GM12878 (cell line): Measurements from ENCODE around the gene SNRK. TPM values are rescaled to one million over a fixed set of nuclear protein-coding genes. Genes with fewer than 3 reads are reported as not detected.

Experiments used
- ATAC-seq: fragments of 200-7000 bp; cut with Tn5 transposase; 3 replicates; pipeline ENCODE4 v1.9.1; 2020; ENCODE audit warnings: mild to moderate bottlenecking, moderate library complexity
- BruUV-seq: library from RNA; stranded (reverse); fragments of 400-500 nt; replicated peaks from 2 replicates; lab custom pipeline; 2021; lab: Mats Ljungman, UMichigan
- CTCF ChIA-PET: fragments of 300-600 bp; sonication (Branson Sonifier 250); formaldehyde crosslinking; extraction: SDS; loops from one replicate; lab custom pipeline; 2021; ENCODE audit warnings: inconsistent platforms; lab: Yijun Ruan, JAX
- POLR2A ChIA-PET: fragments of 350-600 bp; formaldehyde crosslinking; extraction: SDS; loops from one replicate; lab custom pipeline; 2021; ENCODE audit warnings: inconsistent platforms; lab: Charles Lee
- RAD21 ChIA-PET: fragments of 300-600 bp; sonication (Branson Sonifier 250); formaldehyde crosslinking; loops from one replicate; lab custom pipeline; 2023; ENCODE audit warnings: antibody characterized with exemption; ENCODE audit not compliant: unreplicated experiment; lab: Charles Lee
- SMC1A ChIA-PET: fragments of 300-600 bp; sonication (Branson Sonifier 250); formaldehyde crosslinking; loops from one replicate; lab custom pipeline; 2023; ENCODE audit not compliant: unreplicated experiment, uncharacterized antibody; lab: Charles Lee
- DNase-seq: peaks from one replicate; pipeline ENCODE4 v3.0.0-alpha.2; 2011; ENCODE audit warnings: low read depth, low spot score
- FAIRE-seq: peaks from 3 replicates; lab custom pipeline; 2011; peaks lifted over from hg19 to GRCh38; lab: Jason Lieb, UNC
- H2AFZ ChIP-seq: 2 replicates; pipeline ENCODE4 v1.6.0; 2011; ENCODE audit warnings: low read depth, low read length, control low read depth; ENCODE audit not compliant: control insufficient read depth
- H3K27ac ChIP-seq: 2 replicates; pipeline ENCODE4 v1.5.1; 2011; ENCODE audit warnings: control low read depth; ENCODE audit not compliant: control insufficient read depth, insufficient read depth
- H3K27me3 ChIP-seq, 2 experiments: replicated peaks in 1 of 2; 2 replicates each; pipeline versions ENCODE4 v1.6.0 to v1.6.1; 2011; ENCODE audit warnings: low read length in 1 of 2; ENCODE audit not compliant: control insufficient read depth in 2 of 2, insufficient read depth in 2 of 2
- H3K36me3 ChIP-seq, 2 experiments: 2 replicates each; pipeline ENCODE4 v1.5.1; 2011; ENCODE audit warnings: low read length in 1 of 2; ENCODE audit not compliant: control insufficient read depth in 2 of 2, insufficient read depth in 2 of 2
- H3K4me1 ChIP-seq: 2 replicates; pipeline ENCODE4 v1.6.1; 2011; ENCODE audit warnings: mild to moderate bottlenecking, low read length, moderate library complexity, mixed read lengths; ENCODE audit not compliant: control insufficient read depth, insufficient read depth
- H3K4me2 ChIP-seq: 2 replicates; pipeline ENCODE4 v1.6.0; 2011; ENCODE audit warnings: control low read depth; ENCODE audit not compliant: control insufficient read depth, insufficient read depth
- H3K4me3 ChIP-seq: fragments of 200-600 bp; sonication (generic); 2 replicates; pipeline ENCODE4 v1.5.1; 2016
- H3K79me2 ChIP-seq: 2 replicates; pipeline ENCODE4 v1.6.0; 2011; ENCODE audit warnings: low read length; ENCODE audit not compliant: control insufficient read depth, insufficient read depth
- H3K9ac ChIP-seq: 2 replicates; pipeline ENCODE4 v1.8.0; 2011; ENCODE audit warnings: low read length, control low read depth, mixed read lengths; ENCODE audit not compliant: control insufficient read depth, insufficient read depth
- H3K9me3 ChIP-seq: replicated peaks from 3 replicates; pipeline ENCODE4 v1.5.1; 2011; ENCODE audit warnings: mild to moderate bottlenecking, low read length; ENCODE audit not compliant: control insufficient read depth, insufficient read depth
- H4K20me1 ChIP-seq: 2 replicates; pipeline ENCODE4 v1.6.0; 2011; ENCODE audit not compliant: control insufficient read depth, insufficient read depth
- BMI1 ChIP-seq: fragments of 450-650 bp; IDR thresholded peaks from 2 replicates; pipeline ENCODE4 v1.6.1; 2016; ENCODE audit warnings: mild to moderate bottlenecking, moderate library complexity, borderline replicate concordance
- CBX3 ChIP-seq: fragments of 200-600 bp; sonication (generic); IDR thresholded peaks from 2 replicates; pipeline ENCODE4 v1.6.1; 2016; ENCODE audit warnings: low read depth, borderline replicate concordance
- CBX5 ChIP-seq: sonication (generic); IDR thresholded peaks from 2 replicates; pipeline ENCODE4 v1.6.1; 2016; ENCODE audit warnings: low read depth, moderate library complexity, mild to moderate bottlenecking, inconsistent platforms
- CHD4 ChIP-seq: fragments of 200-600 bp; sonication (generic); IDR thresholded peaks from 2 replicates; pipeline ENCODE4 v1.6.1; 2016; ENCODE audit warnings: mild to moderate bottlenecking
- IKZF1 ChIP-seq: fragments of 450-650 bp; conservative IDR thresholded peaks from 2 replicates; pipeline ENCODE4 v1.6.1; 2017; ENCODE audit warnings: antibody characterized with exemption, mild to moderate bottlenecking
- KAT2A ChIP-seq: conservative IDR thresholded peaks from 2 replicates; pipeline ENCODE4 v1.6.1; 2011; ENCODE audit warnings: low read depth, low read length; ENCODE audit not compliant: control insufficient read depth
- NFIC ChIP-seq: IDR thresholded peaks from 2 replicates; pipeline ENCODE4 v1.6.1; 2012; ENCODE audit warnings: low read depth, mild to moderate bottlenecking, inconsistent platforms, low read length, moderate library complexity
- NFXL1 ChIP-seq: fragments of 450-650 bp; IDR thresholded peaks from 2 replicates; pipeline ENCODE4 v1.6.1; 2017; ENCODE audit warnings: antibody characterized with exemption, mild to moderate bottlenecking, borderline replicate concordance
- POLR2AphosphoS2 ChIP-seq: IDR thresholded peaks from 2 replicates; pipeline ENCODE4 v1.6.1; 2011; ENCODE audit warnings: low read depth, mild to moderate bottlenecking, low read length, improper control_type of control experiment, moderate library complexity
- RAD51 ChIP-seq: fragments of 450-650 bp; IDR thresholded peaks from 2 replicates; pipeline ENCODE4 v1.6.1; 2016; ENCODE audit warnings: moderate library complexity, mild to moderate bottlenecking, inconsistent platforms
- TCF3 ChIP-seq: IDR thresholded peaks from 2 replicates; pipeline ENCODE4 v1.6.1; 2012; ENCODE audit warnings: low read depth, mild to moderate bottlenecking, low read length, borderline replicate concordance; ENCODE audit not compliant: insufficient read depth
- WGBS: methylation state at CpG from one replicate; pipeline ENCODE4 v1.1.6; 2016; ENCODE audit warnings: low lambda C conversion rate; ENCODE audit not compliant: insufficient replicate concordance, insufficient coverage; ENCODE audit errors: missing lambda C conversion rate; 5-methylcytosine and 5-hydroxymethylcytosine counted together
- in situ Hi-C: fragments of 300-500 bp; cut with MboI; formaldehyde crosslinking; loops from 9 replicates; pipeline ENCODE4 v1.14.3; 2018; ENCODE audit warnings: mixed read lengths
- intact Hi-C: fragments of 100-400 bp; cut with micrococcal nuclease; formaldehyde crosslinking; loops from one replicate; pipeline ENCODE4 v1.14.2; 2022; ENCODE audit not compliant: unreplicated experiment
- polyA plus RNA-seq, 11 experiments: library from polyadenylated mRNA; depleted of rRNA in 4 of 11; unstranded in 6 of 11; stranded (reverse) in 5 of 11; fragments of >200 nt; fragmentation: Nextera tagmentation in 4 of 11; fragmentation: Illumina TruSeq in 1 of 11; extraction: Ambion mirVana in 4 of 11; extraction: Trizol in 1 of 11; gene quantifications; 1 replicate in 1 of 11; 2 replicates in 10 of 11; pipeline versions ENCODE4 v1.2.1 to v1.2.3, GENCODE V29; 2011 to 2016; ENCODE audit warnings: inconsistent platforms in 2 of 11, missing spikeins in 2 of 11, low read depth in 1 of 11
- total RNA-seq, 4 experiments: library from RNA; depleted of rRNA in 3 of 4; stranded (reverse); fragments of >200 nt in 3 of 4; fragmentation: Illumina TruSeq in 1 of 4; extraction: Trizol in 1 of 4; gene quantifications; 2 replicates each; pipeline versions ENCODE4 v1.2.1 to v1.2.3, GENCODE V29; 2013 to 2021
- TF ChIP-seq, protein P1 (sequence below): fragments of 450-650 bp; IDR thresholded peaks from 2 replicates; pipeline ENCODE4 v1.6.1; 2014; ENCODE audit warnings: mild to moderate bottlenecking
- TF ChIP-seq, protein P2 (sequence below): IDR thresholded peaks from 2 replicates; pipeline ENCODE4 v1.6.1; 2011; ENCODE audit warnings: borderline replicate concordance, low read depth, mild to moderate bottlenecking, moderate library complexity, low read length; ENCODE audit not compliant: insufficient read depth, poor library complexity, severe bottlenecking

SNRK gene
- total and polyA plus RNA-seq, 10 of the 15 experiments (the other 5 are each of a cell fraction or from before 2014, with no cell fraction given), result 1.6 to 12.1 (median 7.6) TPM

- 95% methylated on average over 1 of the region's 1 CpG for WGBS
- no peaks in the 10 kb centered on the region for H4K20me1 ChIP-seq
- no peak overlapping the region for H2AFZ ChIP-seq
- no peaks in the 10 kb centered on the region for H3K4me1 ChIP-seq
- FAIRE-seq (no peak), ATAC-seq (no peak), DNase-seq (no peak)
- ChIA-PET CTCF (interaction anchor here (1.9 kb wide), 1 partner anchor 24 kb away, joined by 4 read pairs; no protein-coding TSS in a partner anchor), RAD21 (no interaction called here), POLR2A (no interaction called here), SMC1A (no interaction called here)
- BruUV-seq, result no TSS peak
- peaks cover 0 to 3% of the 10 kb centered on the region in 2 experiments; a peak in 1 of 4 replicates for H3K36me3 ChIP-seq
- H3K27ac ChIP-seq, result no peak overlapping the region
- no peak overlapping the region for H3K4me3 ChIP-seq
- no peaks in the 10 kb centered on the region for H3K27me3 ChIP-seq
- no peaks in the 10 kb centered on the region; the same call in 2 of the 3 replicates for H3K9me3 ChIP-seq
- no peak overlapping the region for H3K4me2 ChIP-seq
- intact Hi-C loops (no loop called here), in situ Hi-C loops (no loop called here)
- H3K79me2 ChIP-seq, result no peaks in the 10 kb centered on the region
- H3K9ac ChIP-seq, result no peak overlapping the region
- TF ChIP-seq, protein P1, sequence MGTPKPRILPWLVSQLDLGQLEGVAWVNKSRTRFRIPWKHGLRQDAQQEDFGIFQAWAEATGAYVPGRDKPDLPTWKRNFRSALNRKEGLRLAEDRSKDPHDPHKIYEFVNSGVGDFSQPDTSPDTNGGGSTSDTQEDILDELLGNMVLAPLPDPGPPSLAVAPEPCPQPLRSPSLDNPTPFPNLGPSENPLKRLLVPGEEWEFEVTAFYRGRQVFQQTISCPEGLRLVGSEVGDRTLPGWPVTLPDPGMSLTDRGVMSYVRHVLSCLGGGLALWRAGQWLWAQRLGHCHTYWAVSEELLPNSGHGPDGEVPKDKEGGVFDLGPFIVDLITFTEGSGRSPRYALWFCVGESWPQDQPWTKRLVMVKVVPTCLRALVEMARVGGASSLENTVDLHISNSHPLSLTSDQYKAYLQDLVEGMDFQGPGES, result no peak
- TF ChIP-seq CBX5, result no peak
- no peak for TF ChIP-seq NFXL1
Measured at GRCh38 chr3:43353393-43353792, 67.1 kb downstream of the SNRK start.

DNA sequence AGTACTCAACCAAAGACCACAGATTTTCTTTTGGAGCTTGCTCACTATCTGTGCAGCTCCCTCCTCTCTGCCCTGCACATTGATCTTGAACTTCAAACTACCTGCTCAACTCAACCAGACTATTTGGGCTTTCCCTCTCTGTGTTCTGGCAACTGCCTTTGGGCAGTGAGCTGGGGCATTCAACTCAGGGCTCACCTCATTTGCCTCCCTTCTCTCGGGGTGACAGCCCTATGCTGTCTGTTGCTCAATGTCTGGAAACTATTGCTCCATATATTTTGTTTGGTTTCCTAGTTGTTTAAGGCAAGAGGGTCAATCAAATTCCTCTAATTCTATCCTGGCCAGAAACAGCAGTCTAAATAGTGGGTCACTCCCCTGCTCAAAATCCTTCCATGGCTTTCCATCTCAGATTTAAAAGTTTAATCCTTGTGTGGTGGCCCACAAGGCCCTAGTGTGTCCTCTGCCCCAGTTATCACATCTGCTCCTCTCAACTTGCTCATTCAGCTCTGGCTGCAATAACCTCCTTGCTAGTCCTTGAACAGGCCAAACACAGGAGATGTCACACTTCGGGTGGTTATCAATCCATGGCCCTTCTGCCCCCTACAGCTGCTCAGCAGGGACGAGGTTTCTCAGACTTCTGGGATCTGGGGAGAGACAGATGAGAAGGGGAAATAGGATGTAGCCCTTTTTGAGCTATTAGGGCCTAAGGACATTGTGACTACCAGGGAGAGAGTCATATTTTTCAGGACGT lies 67.8 kb downstream of the SNRK start:
- Histone ChIP-seq H4K20me1 (no peaks in the 10 kb centered on the region), H3K27ac (no peak overlapping the region), H3K4me1 (no peaks in the 10 kb centered on the region), H3K4me3 (no peak overlapping the region), H3K27me3 (no peaks in the 10 kb centered on the region), H3K79me2 (no peaks in the 10 kb centered on the region), H3K4me2 (no peak overlapping the region), H3K9ac (no peak overlapping the region), H2AFZ (no peak overlapping the region), H3K36me3 (peaks cover 0 to 3% of the 10 kb centered on the region in 2 experiments; a peak in 1 of 4 replicates), H3K9me3 (no peaks in the 10 kb centered on the region; the same call in 2 of the 3 replicates)
- ChIA-PET RAD21 (no interaction called here), SMC1A (no interaction called here), POLR2A (no interaction called here), CTCF (interaction anchor here (1.5 to 1.9 kb wide), 2 partner anchors 23 to 192 kb away, joined by 3 to 4 read pairs; no protein-coding TSS in a partner anchor)
- no TSS peak for BruUV-seq
- WGBS, result 83% methylated on average over 4 of the region's 4 CpGs
- intact Hi-C loops, result no loop called here
- DNase-seq (no peak), ATAC-seq (no peak), FAIRE-seq (no peak)
- in situ Hi-C loops, result no loop called here
- TF ChIP-seq CBX3 (no peak), NFIC (no peak), POLR2AphosphoS2 (no peak), IKZF1 (no peak), TCF3 (no peak), RAD51 (no peak), BMI1 (no peak), KAT2A (no peak), CHD4 (no peak)
- TF ChIP-seq, protein P2, sequence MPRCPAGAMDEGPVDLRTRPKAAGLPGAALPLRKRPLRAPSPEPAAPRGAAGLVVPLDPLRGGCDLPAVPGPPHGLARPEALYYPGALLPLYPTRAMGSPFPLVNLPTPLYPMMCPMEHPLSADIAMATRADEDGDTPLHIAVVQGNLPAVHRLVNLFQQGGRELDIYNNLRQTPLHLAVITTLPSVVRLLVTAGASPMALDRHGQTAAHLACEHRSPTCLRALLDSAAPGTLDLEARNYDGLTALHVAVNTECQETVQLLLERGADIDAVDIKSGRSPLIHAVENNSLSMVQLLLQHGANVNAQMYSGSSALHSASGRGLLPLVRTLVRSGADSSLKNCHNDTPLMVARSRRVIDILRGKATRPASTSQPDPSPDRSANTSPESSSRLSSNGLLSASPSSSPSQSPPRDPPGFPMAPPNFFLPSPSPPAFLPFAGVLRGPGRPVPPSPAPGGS, result no peak
